Astrocyte of the cerebellum (primary cell): ENCODE data around the gene HMMR.
A peak's percentile ranks its signal among the peaks of the same experiment; 100 is the strongest.

Experiments
- DNase-seq: peaks from one replicate; pipeline ENCODE4 v3.0.0-alpha.2; 2011; ENCODE audit warnings: low read depth
- H3K4me3 ChIP-seq: 2 replicates; pipeline ENCODE4 v1.5.1; 2011; ENCODE audit warnings: mild to moderate bottlenecking, low read depth, low read length, moderate library complexity
- in situ Hi-C: cut with HindIII; loops from 2 replicates; pipeline ENCODE4 v1.10.0; 2017; ENCODE audit warnings: low sequenced_read_pairs
- TF ChIP-seq, protein P1 (sequence below): IDR thresholded peaks from 2 replicates; pipeline ENCODE4 v1.5.1; 2012; ENCODE audit warnings: low read length, low read depth, moderate library complexity, mild to moderate bottlenecking; ENCODE audit errors: missing control alignments

Gene HMMR

DNA sequence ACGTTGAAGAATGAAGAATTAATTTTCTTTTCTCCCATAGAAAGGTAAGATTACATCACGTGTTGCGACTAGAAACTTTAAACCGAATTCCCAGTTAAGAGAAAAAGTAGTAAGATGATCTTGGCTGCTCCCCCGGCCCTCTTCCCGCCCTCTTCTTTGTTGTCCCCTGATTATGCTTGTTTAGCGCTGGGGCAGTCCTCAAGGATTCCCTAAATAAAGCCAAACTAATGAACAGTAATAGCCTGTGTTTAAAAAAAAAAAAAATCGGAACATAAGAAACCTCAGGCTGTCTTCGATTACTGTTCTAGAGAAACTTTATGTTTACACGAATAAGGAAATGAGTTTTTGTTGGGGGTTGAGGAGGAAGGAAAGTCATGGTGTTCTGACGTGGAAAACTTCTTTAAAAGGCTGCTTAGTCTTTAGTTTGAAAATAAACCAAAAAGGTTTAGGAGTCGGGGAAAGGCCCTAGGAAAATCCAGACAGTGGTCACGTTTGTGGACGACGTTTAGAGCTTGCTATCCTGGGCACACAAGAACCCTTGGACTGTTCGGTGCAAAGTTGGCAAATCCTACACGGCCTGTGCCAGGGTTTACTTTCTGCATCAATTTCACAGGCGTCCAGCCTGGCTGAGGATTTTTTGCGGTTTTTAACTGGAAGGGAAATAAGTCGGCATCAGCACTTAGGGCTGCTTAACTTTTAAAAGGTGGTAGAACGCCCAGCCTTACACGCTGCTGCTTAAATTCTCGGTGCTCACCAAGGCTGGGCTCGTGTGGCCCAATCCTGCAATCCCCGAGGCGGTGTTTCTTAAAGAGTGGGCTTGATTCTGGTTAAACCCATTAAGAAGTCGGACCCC lies 43.9 kb downstream of the HMMR start:
- in situ Hi-C loops: no loop called here
- DNase-seq: peak; percentile 58
- TF ChIP-seq, protein P1, sequence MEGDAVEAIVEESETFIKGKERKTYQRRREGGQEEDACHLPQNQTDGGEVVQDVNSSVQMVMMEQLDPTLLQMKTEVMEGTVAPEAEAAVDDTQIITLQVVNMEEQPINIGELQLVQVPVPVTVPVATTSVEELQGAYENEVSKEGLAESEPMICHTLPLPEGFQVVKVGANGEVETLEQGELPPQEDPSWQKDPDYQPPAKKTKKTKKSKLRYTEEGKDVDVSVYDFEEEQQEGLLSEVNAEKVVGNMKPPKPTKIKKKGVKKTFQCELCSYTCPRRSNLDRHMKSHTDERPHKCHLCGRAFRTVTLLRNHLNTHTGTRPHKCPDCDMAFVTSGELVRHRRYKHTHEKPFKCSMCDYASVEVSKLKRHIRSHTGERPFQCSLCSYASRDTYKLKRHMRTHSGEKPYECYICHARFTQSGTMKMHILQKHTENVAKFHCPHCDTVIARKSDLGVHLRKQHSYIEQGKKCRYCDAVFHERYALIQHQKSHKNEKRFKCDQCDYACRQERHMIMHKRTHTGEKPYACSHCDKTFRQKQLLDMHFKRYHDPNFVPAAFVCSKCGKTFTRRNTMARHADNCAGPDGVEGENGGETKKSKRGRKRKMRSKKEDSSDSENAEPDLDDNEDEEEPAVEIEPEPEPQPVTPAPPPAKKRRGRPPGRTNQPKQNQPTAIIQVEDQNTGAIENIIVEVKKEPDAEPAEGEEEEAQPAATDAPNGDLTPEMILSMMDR: no peak
- peak overlapping the region; percentile 85 for H3K4me3 ChIP-seq

DNA sequence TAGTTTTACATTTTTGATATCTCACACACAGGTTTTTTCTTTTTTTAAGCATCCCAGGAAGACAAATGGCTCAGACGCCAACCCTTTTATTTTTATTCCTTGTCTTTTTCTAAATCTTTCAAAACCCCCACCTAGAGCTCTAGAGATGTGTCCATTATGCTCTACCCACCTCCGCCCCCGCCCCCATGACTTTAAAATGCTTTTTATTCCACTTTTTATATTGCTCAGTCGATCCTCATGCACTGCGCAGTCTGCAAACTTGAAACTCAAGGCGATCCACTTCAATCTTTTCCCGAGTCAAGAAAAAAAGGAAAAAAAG lies 44.6 kb downstream of the HMMR start:
- TF ChIP-seq, protein P1: no peak
- peak overlapping the region; percentile 85 for H3K4me3 ChIP-seq
- DNase-seq: no peak
- in situ Hi-C loops: no loop called here

DNA sequence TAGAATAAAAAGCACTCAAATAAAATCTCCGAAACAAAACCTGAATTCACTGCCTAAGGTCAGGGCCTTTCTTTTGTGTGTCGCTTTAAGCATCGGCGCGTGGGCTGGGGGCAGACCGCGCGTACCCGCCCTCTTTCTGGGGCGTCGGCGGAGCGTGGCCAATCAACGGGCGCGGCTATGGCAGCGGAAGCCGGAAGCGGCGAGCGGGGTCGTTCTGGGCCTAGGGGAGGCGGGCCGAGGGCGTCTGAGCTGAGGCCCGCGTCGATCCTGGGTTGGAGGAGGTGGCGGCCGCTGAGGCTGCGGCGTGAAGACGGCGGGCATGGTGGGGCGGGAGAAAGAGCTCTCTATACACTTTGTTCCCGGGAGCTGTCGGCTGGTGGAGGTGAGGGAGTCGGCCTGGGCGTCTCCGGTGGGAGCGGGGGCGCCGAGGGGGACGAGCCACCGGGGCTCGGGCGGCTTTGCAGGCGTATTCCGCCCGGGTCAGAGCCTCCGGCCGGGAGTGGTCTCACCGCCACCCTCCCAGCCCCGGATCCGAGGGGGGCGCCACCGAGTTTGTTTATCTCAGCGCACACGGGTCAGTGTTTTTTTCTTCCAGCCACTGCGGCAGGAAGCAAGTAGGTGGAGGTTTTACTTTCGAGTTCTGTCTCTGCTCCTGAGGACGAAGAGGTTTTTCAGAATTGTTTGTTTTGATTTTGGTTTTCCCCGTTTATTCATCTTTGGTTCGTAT lies 45.1 kb downstream of the HMMR start, which contains the start of gene MAT2B:
Gene MAT2B (plus strand): TSS at position 252 of the 727 bp plus-strand sequence. CDS start 68 bp downstream, at position 320.
- TF ChIP-seq, protein P1: peak; percentile 32
- DNase-seq: peak; percentile 82
- peak within 1 kb of the TSS; percentile 85 for H3K4me3 ChIP-seq
- in situ Hi-C loops: no loop called here

DNA sequence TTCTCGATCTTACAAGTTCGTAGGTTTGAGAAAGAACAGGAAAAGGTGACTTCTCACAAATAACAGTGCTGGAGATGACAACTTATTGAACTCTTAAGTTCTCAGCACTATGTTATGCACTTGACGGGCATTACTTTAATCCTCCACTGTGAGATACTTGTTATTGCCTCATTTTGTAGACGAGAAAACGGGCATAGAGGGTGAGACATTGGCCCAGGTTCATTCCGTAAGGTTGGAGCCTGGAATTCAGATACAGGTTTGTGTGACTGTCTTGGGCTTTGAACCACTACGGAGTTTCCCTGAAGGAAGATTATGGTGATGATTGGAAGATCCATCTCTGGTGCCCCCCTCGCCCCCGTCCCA lies 45.6 kb downstream of the HMMR start:
- TF ChIP-seq, protein P1: no peak
- in situ Hi-C loops: no loop called here
- no peak for DNase-seq
- peak overlapping the region; percentile 85 for H3K4me3 ChIP-seq

DNA sequence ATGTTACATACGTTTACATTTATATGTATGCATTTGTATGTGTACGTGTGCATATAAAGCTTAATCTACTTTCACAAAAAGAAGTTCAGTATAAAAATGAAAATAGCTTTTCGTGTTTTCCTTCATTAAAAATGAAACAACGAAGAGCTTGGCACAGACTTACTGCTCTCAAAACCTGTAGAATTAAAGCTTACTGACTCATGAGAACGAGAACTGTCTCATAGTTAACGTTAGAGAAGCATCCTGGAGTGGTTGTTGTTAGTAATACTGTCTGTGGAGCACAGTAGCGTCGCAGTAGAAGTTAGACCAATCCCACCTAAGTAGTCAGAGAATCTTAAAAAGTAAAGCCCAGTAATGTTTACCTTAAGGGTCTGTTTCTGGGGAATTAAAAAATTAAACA lies 46.3 kb downstream of the HMMR start:
- TF ChIP-seq, protein P1: no peak
- peak overlapping the region; percentile 85 for H3K4me3 ChIP-seq
- in situ Hi-C loops: no loop called here
- peak; percentile 20 for DNase-seq

DNA sequence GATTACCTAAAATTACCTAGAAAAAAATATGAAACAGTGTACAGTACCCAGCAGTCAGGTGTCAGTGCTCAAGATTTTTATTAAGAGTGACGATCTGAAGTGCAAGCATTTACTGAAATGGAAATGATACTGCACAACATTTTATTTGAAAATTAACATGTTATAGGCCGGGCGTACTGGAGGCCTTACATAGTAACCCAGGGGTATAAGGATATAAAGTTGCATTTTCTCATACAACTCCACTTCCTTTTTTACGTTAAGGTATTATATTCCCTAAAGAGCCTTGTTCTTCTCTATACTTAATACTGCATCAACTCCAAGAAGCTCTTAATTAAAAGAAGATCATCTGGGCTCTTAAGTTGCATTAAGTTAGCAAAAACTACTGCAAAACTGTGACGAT lies 48.3 kb downstream of the HMMR start:
- H3K4me3 ChIP-seq: peak overlapping the region; percentile 4
- TF ChIP-seq, protein P1: no peak
- DNase-seq: no peak
- in situ Hi-C loops: no loop called here
